GM23248 (cell line): ENCODE results near the gene VPS35L. TPM values are rescaled to one million over a fixed set of nuclear protein-coding genes. Genes with fewer than 3 reads are reported as not detected.

ENCODE experiments used
- DNase-seq: peaks from one replicate; pipeline ENCODE4 v3.0.0-alpha.2; 2015
- H2AFZ ChIP-seq: fragments of 200-600 bp; sonication (generic); 2 replicates; pipeline ENCODE4 v1.6.1; 2016; ENCODE audit warnings: antibody characterized with exemption
- H3F3A ChIP-seq: fragments of 200-600 bp; sonication (generic); 2 replicates; pipeline ENCODE4 v1.6.1; 2016; ENCODE audit warnings: mild to moderate bottlenecking, antibody characterized with exemption, mixed run types; ENCODE audit not compliant: insufficient read depth
- H3K27ac ChIP-seq: fragments of 200-600 bp; sonication (generic); 2 replicates; pipeline ENCODE4 v1.5.1; 2016; ENCODE audit warnings: mild to moderate bottlenecking
- H3K27me3 ChIP-seq: fragments of 200-600 bp; sonication (generic); replicated peaks from 2 replicates; pipeline ENCODE4 v1.6.1; 2016; ENCODE audit warnings: mild to moderate bottlenecking; ENCODE audit not compliant: insufficient read depth
- H3K36me3 ChIP-seq: fragments of 200-600 bp; sonication (generic); 2 replicates; pipeline ENCODE4 v1.6.1; 2016; ENCODE audit warnings: low read depth, mild to moderate bottlenecking
- H3K4me1 ChIP-seq: fragments of 200-600 bp; sonication (generic); 2 replicates; pipeline ENCODE4 v1.6.1; 2016; ENCODE audit warnings: mild to moderate bottlenecking; ENCODE audit not compliant: insufficient read depth
- H3K4me2 ChIP-seq: fragments of 200-600 bp; sonication (generic); one replicate; pipeline ENCODE4 v1.6.1; 2016; ENCODE audit warnings: mild to moderate bottlenecking; ENCODE audit not compliant: unreplicated experiment
- H3K4me3 ChIP-seq: fragments of 200-600 bp; sonication (generic); 2 replicates; pipeline ENCODE4 v1.5.1; 2016; ENCODE audit warnings: mild to moderate bottlenecking
- H3K79me2 ChIP-seq: fragments of 200-600 bp; sonication (generic); 2 replicates; pipeline ENCODE4 v1.6.1; 2016; ENCODE audit warnings: mild to moderate bottlenecking; ENCODE audit not compliant: insufficient read depth
- H3K9ac ChIP-seq: fragments of 200-600 bp; sonication (generic); 2 replicates; pipeline ENCODE4 v1.6.1; 2016; ENCODE audit warnings: mild to moderate bottlenecking
- H3K9me2 ChIP-seq: fragments of 200-600 bp; sonication (generic); 2 replicates; pipeline ENCODE4 v1.6.1; 2016; ENCODE audit warnings: mixed run types, mild to moderate bottlenecking, moderate library complexity; ENCODE audit not compliant: insufficient read depth
- H3K9me3 ChIP-seq: fragments of 200-600 bp; sonication (generic); one replicate; pipeline ENCODE4 v1.6.1; 2017; ENCODE audit warnings: low read depth
- H4K20me1 ChIP-seq: fragments of 200-600 bp; sonication (generic); 2 replicates; pipeline ENCODE4 v1.6.0; 2016; ENCODE audit not compliant: insufficient read depth
- EZH2 ChIP-seq: fragments of 200-600 bp; sonication (generic); IDR thresholded peaks from 2 replicates; pipeline ENCODE4 v1.6.1; 2018; ENCODE audit warnings: antibody characterized with exemption, mild to moderate bottlenecking; ENCODE audit not compliant: insufficient read depth, poor library complexity, severe bottlenecking
- EZH2phosphoT487 ChIP-seq: fragments of 200-600 bp; sonication (generic); IDR thresholded peaks from 2 replicates; pipeline ENCODE4 v1.6.1; 2018; ENCODE audit warnings: antibody characterized with exemption, moderate library complexity, mild to moderate bottlenecking, low read depth; ENCODE audit not compliant: insufficient read depth
- WGBS, 2 experiments: methylation state at CpG; one replicate each; pipeline ENCODE4 v1.1.6; 2015 to 2017; ENCODE audit warnings: low lambda C conversion rate in 2 of 2, low coverage in 1 of 2; ENCODE audit errors: missing lambda C conversion rate in 2 of 2; 5-methylcytosine and 5-hydroxymethylcytosine counted together
- in situ Hi-C: fragments of 300-500 bp; cut with MboI; formaldehyde crosslinking; loops from 2 replicates; pipeline ENCODE4 v1.15.0; 2020
- polyA plus RNA-seq: library from polyadenylated mRNA; unstranded; fragments of >200 nt; fragmentation: Nextera tagmentation; extraction: Ambion mirVana; gene quantifications from 2 replicates; pipeline ENCODE4 v1.2.1, GENCODE V29; 2016
- total RNA-seq: library from RNA; depleted of rRNA; stranded (reverse); fragments of >200 nt; shearing (Covaris generic); gene quantifications from 2 replicates; pipeline ENCODE4 v1.2.3, GENCODE V29; 2014

VPS35L gene
- total and polyA plus RNA-seq, 2 experiments from 2014 or later, result 19.9 to 58.2 TPM

- H3K27me3 ChIP-seq, result no peaks in the 10 kb centered on the region
- H4K20me1 ChIP-seq, result no peaks in the 10 kb centered on the region
- H3K9me3 ChIP-seq, result no peaks in the 10 kb centered on the region
- H3K79me2 ChIP-seq, result peaks cover 8% of the 10 kb centered on the region; the same call in 1 of the 2 replicates
- peaks cover 43% of the 10 kb centered on the region for H3K4me1 ChIP-seq
- H3K27ac ChIP-seq, result no peak overlapping the region; the same call in 1 of the 2 replicates
- no peaks in the 10 kb centered on the region for H3K9me2 ChIP-seq
- DNase-seq, result no peak
- H3K36me3 ChIP-seq, result no peaks in the 10 kb centered on the region
- H3K9ac ChIP-seq, result no peak overlapping the region
- peaks cover 46% of the 10 kb centered on the region for H3F3A ChIP-seq
- WGBS, 2 experiments, result 97 to 98% methylated on average over 8 of the region's 8 CpGs
- no peak overlapping the region for H2AFZ ChIP-seq
- H3K4me2 ChIP-seq, result no peak overlapping the region
- in situ Hi-C loops, result no loop called here
- TF ChIP-seq EZH2phosphoT487 (no peak), EZH2 (no peak)
- no peak overlapping the region for H3K4me3 ChIP-seq
These were observed 142.3 kb downstream of the VPS35L start for GRCh38 chr16:19697756-19698318.

GRCh38 chr16:19698480-19699465 lies 143.3 kb downstream of the VPS35L start:
- H2AFZ ChIP-seq, result no peak overlapping the region
- WGBS, 2 experiments, result 46 to 47% methylated on average over 19 of the region's 19 CpGs
- H3K9ac ChIP-seq, result peak overlapping the region; percentile 49
- no peak overlapping the region for H3K4me3 ChIP-seq
- H4K20me1 ChIP-seq, result no peaks in the 10 kb centered on the region
- TF ChIP-seq EZH2 (no peak), EZH2phosphoT487 (no peak)
- DNase-seq, result peak; percentile 79
- H3F3A ChIP-seq, result peaks cover 46% of the 10 kb centered on the region
- H3K36me3 ChIP-seq, result no peaks in the 10 kb centered on the region
- H3K79me2 ChIP-seq, result peaks cover 12% of the 10 kb centered on the region; the same call in 1 of the 2 replicates
- no peaks in the 10 kb centered on the region for H3K9me2 ChIP-seq
- H3K9me3 ChIP-seq, result no peaks in the 10 kb centered on the region
- peak overlapping the region; percentile 64 for H3K27ac ChIP-seq
- in situ Hi-C loops, result no loop called here
- peaks cover 43% of the 10 kb centered on the region for H3K4me1 ChIP-seq
- no peaks in the 10 kb centered on the region for H3K27me3 ChIP-seq
- peak overlapping the region; percentile 10 for H3K4me2 ChIP-seq

GRCh38 chr16:19699472-19699871 lies 144.0 kb downstream of the VPS35L start:
- Histone ChIP-seq H3K9me2 (no peaks in the 10 kb centered on the region), H3F3A (peaks cover 46% of the 10 kb centered on the region), H3K4me3 (no peak overlapping the region), H3K4me2 (no peak overlapping the region), H3K27ac (peak overlapping the region; percentile 64), H3K9me3 (no peaks in the 10 kb centered on the region), H3K9ac (peak overlapping the region; percentile 49), H3K4me1 (peaks cover 47% of the 10 kb centered on the region), H3K27me3 (no peaks in the 10 kb centered on the region), H3K36me3 (no peaks in the 10 kb centered on the region), H3K79me2 (peaks cover 12% of the 10 kb centered on the region; the same call in 1 of the 2 replicates), H2AFZ (no peak overlapping the region), H4K20me1 (no peaks in the 10 kb centered on the region)
- no peak for TF ChIP-seq EZH2phosphoT487
- no peak for TF ChIP-seq EZH2
- DNase-seq, result no peak
- in situ Hi-C loops, result no loop called here
- 98 to 99% methylated on average over 8 of the region's 8 CpGs for WGBS, 2 experiments

GRCh38 chr16:19700319-19700781 lies 144.8 kb downstream of the VPS35L start:
- no peak overlapping the region for H2AFZ ChIP-seq
- H3K4me3 ChIP-seq, result no peak overlapping the region
- peak overlapping the region; percentile 64 for H3K27ac ChIP-seq
- H3K27me3 ChIP-seq, result no peaks in the 10 kb centered on the region
- H3K79me2 ChIP-seq, result peaks cover 12% of the 10 kb centered on the region; the same call in 1 of the 2 replicates
- peak; percentile 73 for DNase-seq
- TF ChIP-seq EZH2, result no peak
- no peak for TF ChIP-seq EZH2phosphoT487
- no peaks in the 10 kb centered on the region for H3K9me2 ChIP-seq
- H3F3A ChIP-seq, result peaks cover 47% of the 10 kb centered on the region
- H3K36me3 ChIP-seq, result no peaks in the 10 kb centered on the region
- in situ Hi-C loops, result no loop called here
- H4K20me1 ChIP-seq, result no peaks in the 10 kb centered on the region
- H3K9me3 ChIP-seq, result no peaks in the 10 kb centered on the region
- peak overlapping the region; percentile 12 for H3K9ac ChIP-seq
- H3K4me2 ChIP-seq, result peak overlapping the region; percentile 6
- WGBS, 2 experiments, result 15 to 25% methylated on average over 6 of the region's 6 CpGs
- H3K4me1 ChIP-seq, result peaks cover 51% of the 10 kb centered on the region
